ENCODE measurements around the gene SLX4.

SLX4 gene

DNA sequence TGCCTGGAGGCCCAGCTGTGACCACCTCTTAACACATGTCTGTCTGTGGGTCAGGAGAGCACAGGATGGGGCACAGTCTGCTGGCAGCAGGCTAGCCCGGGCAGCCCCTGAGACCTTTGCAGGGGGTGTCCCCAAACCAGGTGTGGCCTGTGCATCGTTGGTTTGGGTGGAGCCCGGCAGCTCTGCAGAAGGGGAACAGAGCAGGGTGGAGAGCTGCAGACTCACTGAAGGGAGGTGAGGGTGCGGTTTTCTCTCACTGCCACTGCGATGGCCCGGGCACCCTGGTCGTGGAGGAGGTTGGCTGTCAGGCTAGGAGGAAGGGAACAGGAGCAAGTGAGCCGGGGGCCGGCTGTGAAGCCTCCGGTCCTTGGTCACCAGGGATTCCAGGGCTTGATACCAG, 63.0 kb downstream of the SLX4 start:
- H3K27me3 ChIP-seq (ENCODE audit: insufficient read depth, low read length): peaks cover 17% of the 10 kb centered on the region; the same call in 1 of the 2 replicates
- H3K4me3 ChIP-seq (ENCODE audit: low read depth, low read length): no peak overlapping the region
- H2AFZ ChIP-seq (ENCODE audit: low read length, unreplicated experiment): no peak overlapping the region
- no peaks in the 10 kb centered on the region for H3K4me1 ChIP-seq (ENCODE audit: control insufficient read depth, insufficient read depth, low read length, unreplicated experiment)
- no peaks in the 10 kb centered on the region for H3K36me3 ChIP-seq (ENCODE audit: insufficient read depth, low read length)
- H3K27ac ChIP-seq (ENCODE audit: low read depth, low read length): no peak overlapping the region
- H3K79me2 ChIP-seq (ENCODE audit: control insufficient read depth, insufficient read depth, low read length, unreplicated experiment): no peaks in the 10 kb centered on the region

DNA sequence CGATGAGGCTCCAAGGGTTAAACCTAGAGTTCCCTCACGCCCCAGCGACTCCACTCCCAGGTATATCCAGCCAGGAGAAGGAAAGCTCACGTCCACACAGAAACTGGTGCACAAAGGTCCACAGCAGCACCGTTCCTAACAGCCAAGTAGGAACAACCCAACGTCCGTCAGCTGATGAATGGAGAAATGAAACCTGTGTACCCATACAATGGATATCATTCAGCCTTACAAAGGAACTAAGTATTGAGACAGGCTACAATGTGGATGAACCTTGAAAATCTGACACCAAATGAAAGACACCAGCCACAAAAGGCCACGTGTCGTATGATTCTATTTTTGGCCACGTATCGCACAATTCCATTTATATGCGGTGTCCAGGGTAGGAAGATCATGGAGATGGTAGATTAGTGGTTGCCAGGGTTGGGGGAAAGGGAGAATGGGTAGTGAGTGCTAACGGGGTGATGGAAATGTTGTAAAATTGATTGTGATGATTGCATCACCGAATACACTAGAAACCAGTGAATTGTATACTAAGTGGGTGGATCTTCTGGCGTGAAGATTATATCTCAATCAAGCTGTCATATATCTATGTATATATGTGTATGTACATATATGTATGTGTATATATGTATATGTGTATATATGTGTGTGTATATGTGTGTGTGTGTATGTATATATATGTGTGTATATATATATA, 64.3 kb downstream of the SLX4 start:
- no peaks in the 10 kb centered on the region for H3K36me3 ChIP-seq (ENCODE audit: insufficient read depth, low read length)
- H3K27ac ChIP-seq (ENCODE audit: low read depth, low read length): no peak overlapping the region
- H3K27me3 ChIP-seq (ENCODE audit: insufficient read depth, low read length): peaks cover 17% of the 10 kb centered on the region; the same call in 1 of the 2 replicates
- H3K4me1 ChIP-seq (ENCODE audit: control insufficient read depth, insufficient read depth, low read length, unreplicated experiment): peaks cover 8% of the 10 kb centered on the region
- no peak overlapping the region for H2AFZ ChIP-seq (ENCODE audit: low read length, unreplicated experiment)
- H3K4me3 ChIP-seq (ENCODE audit: low read depth, low read length): no peak overlapping the region
- H3K79me2 ChIP-seq (ENCODE audit: control insufficient read depth, insufficient read depth, low read length, unreplicated experiment): no peaks in the 10 kb centered on the region

DNA sequence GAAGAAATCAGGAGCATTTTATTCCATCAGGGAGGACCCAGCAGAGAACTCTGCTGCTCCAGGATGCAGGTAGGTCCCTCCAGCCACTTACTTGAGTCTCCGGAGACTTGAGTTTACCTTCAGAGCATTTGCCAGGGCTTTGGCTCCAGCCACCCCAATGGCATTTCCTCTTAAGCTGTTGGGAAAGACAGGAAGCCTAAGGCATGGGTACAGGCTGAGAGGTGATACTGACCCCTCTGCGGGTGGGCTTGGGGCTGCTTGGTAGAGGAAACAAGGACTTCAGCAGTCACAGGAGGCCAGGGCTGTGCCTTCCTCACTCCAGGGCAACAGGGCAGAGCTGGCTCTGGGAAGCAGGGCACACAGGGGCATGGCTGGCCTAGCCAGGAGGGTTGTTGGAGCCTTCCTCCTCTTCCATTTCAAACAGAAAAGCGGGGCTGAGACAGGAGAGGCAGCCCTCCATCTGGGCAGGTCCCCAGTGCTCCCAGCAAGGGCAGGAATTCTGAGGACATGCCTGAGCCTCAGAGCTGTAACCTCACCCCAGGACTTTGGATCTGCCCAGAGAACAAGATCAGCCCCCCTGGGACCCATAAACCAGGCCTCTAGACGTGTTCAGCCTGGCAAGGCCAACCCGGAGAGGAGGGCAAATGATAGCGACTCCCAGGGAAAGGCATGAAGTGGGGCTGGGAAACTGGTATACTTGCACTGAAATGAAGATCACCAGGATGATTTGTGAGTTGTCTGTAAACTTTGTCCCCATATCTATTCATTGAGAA, 68.6 kb downstream of the SLX4 start:
- Histone ChIP-seq H3K4me1 (ENCODE audit: control insufficient read depth, insufficient read depth, low read length, unreplicated experiment) (peaks cover 8% of the 10 kb centered on the region), H3K27me3 (ENCODE audit: insufficient read depth, low read length) (no peaks in the 10 kb centered on the region), H2AFZ (ENCODE audit: low read length, unreplicated experiment) (no peak overlapping the region), H3K27ac (ENCODE audit: low read depth, low read length) (no peak overlapping the region), H3K36me3 (ENCODE audit: insufficient read depth, low read length) (no peaks in the 10 kb centered on the region), H3K4me3 (ENCODE audit: low read depth, low read length) (no peak overlapping the region), H3K79me2 (ENCODE audit: control insufficient read depth, insufficient read depth, low read length, unreplicated experiment) (no peaks in the 10 kb centered on the region)

DNA sequence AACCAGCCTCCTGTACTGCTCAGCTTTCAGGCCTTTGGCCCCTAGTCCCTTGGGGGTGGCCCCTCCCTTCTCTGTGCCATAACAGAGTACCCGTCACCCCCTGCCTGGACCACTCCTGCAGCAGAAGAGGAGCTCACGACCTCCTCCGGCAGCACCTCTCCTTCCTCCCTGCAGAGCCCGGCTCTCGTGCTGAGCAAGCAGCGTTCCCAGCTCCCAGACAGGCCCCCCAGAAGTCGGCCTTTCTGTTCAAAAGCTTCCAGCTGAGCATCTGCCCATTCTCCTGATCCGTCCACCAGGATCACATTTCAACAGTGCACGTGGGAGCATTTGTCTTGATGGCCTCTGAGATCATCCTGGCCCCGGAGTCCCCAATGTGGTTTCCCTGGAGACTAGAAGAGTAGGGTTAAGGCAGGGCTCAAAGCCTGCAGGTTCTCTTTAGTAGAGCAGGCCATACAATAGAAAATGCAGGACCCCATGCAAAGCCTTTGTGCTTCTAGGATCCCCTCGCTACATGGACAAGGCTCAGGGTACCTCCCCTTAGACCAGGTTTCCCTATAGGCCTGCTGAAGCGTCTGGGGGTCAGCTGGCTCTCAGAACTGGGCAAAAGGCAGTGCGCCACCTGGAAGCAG, 69.8 kb downstream of the SLX4 start:
- no peak overlapping the region for H2AFZ ChIP-seq (ENCODE audit: low read length, unreplicated experiment)
- no peak overlapping the region for H3K27ac ChIP-seq (ENCODE audit: low read depth, low read length)
- H3K4me3 ChIP-seq (ENCODE audit: low read depth, low read length): no peak overlapping the region
- H3K79me2 ChIP-seq (ENCODE audit: control insufficient read depth, insufficient read depth, low read length, unreplicated experiment): no peaks in the 10 kb centered on the region
- H3K4me1 ChIP-seq (ENCODE audit: control insufficient read depth, insufficient read depth, low read length, unreplicated experiment): peaks cover 8% of the 10 kb centered on the region
- no peaks in the 10 kb centered on the region for H3K27me3 ChIP-seq (ENCODE audit: insufficient read depth, low read length)
- 0 out of 2 replicates have a peak, but pooled peaks cover 3% of the 10 kb centered on the region for H3K36me3 ChIP-seq (ENCODE audit: insufficient read depth, low read length)

DNA sequence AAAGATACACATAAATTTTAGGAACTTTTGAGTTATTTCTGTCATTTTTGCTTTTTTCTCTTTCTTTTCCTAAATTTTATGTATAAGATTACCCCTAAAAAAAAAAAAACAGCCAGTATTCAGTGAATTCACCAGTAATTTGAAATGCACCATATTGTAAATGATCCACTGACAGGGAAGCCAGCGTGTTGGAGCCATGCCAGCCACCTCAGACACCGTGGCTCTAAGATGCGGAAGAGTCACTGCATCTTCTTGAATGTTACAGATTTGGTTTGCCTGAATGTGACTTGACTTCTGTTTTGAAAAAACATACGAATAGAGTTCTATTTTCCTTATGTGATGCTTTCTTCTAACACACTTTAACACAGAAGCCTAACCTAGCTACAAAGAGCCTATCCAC, 73.2 kb downstream of the SLX4 start:
- Histone ChIP-seq H3K36me3 (ENCODE audit: insufficient read depth, low read length) (0 out of 2 replicates have a peak, but pooled peaks cover 7% of the 10 kb centered on the region), H3K79me2 (ENCODE audit: control insufficient read depth, insufficient read depth, low read length, unreplicated experiment) (no peaks in the 10 kb centered on the region), H3K4me3 (ENCODE audit: low read depth, low read length) (no peak overlapping the region), H3K27me3 (ENCODE audit: insufficient read depth, low read length) (no peaks in the 10 kb centered on the region), H2AFZ (ENCODE audit: low read length, unreplicated experiment) (no peak overlapping the region), H3K4me1 (ENCODE audit: control insufficient read depth, insufficient read depth, low read length, unreplicated experiment) (peaks cover 8% of the 10 kb centered on the region), H3K27ac (ENCODE audit: low read depth, low read length) (no peak overlapping the region)

DNA sequence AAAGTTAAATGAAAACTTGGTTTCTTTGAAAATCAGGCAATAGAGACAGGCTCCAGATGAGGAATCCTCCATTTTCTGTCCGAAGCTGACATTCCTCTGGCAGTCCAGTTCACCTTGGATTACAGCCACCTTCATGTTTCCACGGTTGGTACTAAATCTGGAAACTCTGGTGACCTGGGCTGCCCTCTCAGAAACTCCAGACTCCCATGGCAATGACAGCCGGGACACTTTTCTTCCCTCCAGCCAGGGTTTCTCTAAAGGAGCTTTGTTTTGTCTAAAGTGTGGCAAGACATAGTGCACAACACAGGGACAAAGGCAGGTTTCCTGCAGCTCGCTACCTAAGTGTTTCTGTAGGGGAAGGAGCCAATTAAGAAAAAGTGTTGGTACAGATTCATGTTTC, 74.6 kb downstream of the SLX4 start:
- Histone ChIP-seq H2AFZ (ENCODE audit: low read length, unreplicated experiment) (no peak overlapping the region), H3K4me1 (ENCODE audit: control insufficient read depth, insufficient read depth, low read length, unreplicated experiment) (no peaks in the 10 kb centered on the region), H3K27ac (ENCODE audit: low read depth, low read length) (no peak overlapping the region), H3K79me2 (ENCODE audit: control insufficient read depth, insufficient read depth, low read length, unreplicated experiment) (no peaks in the 10 kb centered on the region), H3K36me3 (ENCODE audit: insufficient read depth, low read length) (0 out of 2 replicates have a peak, but pooled peaks cover 11% of the 10 kb centered on the region), H3K27me3 (ENCODE audit: insufficient read depth, low read length) (no peaks in the 10 kb centered on the region), H3K4me3 (ENCODE audit: low read depth, low read length) (no peak overlapping the region)

DNA sequence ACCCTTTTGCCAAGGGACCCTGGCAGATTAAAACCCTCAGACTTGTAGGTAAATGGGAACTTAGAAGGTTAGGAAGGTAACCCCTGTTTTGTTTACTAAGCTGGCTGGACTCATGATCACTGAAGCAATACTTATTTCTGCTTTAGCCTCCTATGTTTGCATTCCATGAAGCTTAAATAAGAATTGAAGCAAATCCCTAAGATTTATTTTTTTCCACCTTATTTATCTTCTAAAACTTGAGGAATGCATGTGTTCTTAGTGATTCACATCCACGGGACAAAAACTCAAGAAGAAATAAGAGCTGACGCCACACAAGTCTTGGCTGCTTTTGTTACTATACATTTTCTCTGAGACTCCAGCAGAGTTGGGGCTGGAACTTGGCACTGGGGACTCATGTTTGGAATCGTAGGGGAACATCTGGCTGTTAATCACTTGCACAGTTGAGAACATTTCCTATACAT, 75.1 kb downstream of the SLX4 start:
- Histone ChIP-seq H3K36me3 (ENCODE audit: insufficient read depth, low read length) (0 out of 2 replicates have a peak, but pooled peaks cover 11% of the 10 kb centered on the region), H3K27ac (ENCODE audit: low read depth, low read length) (no peak overlapping the region), H2AFZ (ENCODE audit: low read length, unreplicated experiment) (no peak overlapping the region)

DNA sequence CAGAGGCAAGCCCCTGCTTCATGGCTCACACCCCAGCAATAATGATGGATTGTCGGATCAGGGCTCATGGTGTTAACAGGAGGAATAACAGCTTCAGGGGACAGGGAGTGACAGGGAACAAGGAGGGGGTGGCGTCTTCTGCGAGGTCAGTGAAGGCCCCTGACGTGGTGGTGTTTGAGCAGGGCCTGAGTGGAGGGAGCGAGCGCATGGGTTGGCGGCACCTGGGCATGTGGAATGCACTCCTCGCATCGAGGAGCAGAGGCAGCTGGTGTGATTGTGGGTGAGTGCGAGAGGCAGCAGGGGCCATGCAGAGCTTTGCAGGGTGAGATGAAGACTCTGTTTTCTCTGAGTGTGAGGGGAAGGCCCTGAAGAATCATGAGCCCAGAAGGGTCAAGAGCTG, 77.3 kb downstream of the SLX4 start:
- 0 out of 2 replicates have a peak, but pooled peaks cover 11% of the 10 kb centered on the region for H3K36me3 ChIP-seq (ENCODE audit: insufficient read depth, low read length)
- no peaks in the 10 kb centered on the region for H3K4me1 ChIP-seq (ENCODE audit: control insufficient read depth, insufficient read depth, low read length, unreplicated experiment)
- H3K27me3 ChIP-seq (ENCODE audit: insufficient read depth, low read length): no peaks in the 10 kb centered on the region
- H3K27ac ChIP-seq (ENCODE audit: low read depth, low read length): no peak overlapping the region
- H3K79me2 ChIP-seq (ENCODE audit: control insufficient read depth, insufficient read depth, low read length, unreplicated experiment): no peaks in the 10 kb centered on the region
- no peak overlapping the region for H3K4me3 ChIP-seq (ENCODE audit: low read depth, low read length)
- H2AFZ ChIP-seq (ENCODE audit: low read length, unreplicated experiment): no peak overlapping the region

More for the DNA sequence above, 75.1 kb downstream of the SLX4 start:
- no peaks in the 10 kb centered on the region for H3K27me3 ChIP-seq (ENCODE audit: insufficient read depth, low read length)
- no peak overlapping the region for H3K4me3 ChIP-seq (ENCODE audit: low read depth, low read length)
- H3K79me2 ChIP-seq (ENCODE audit: control insufficient read depth, insufficient read depth, low read length, unreplicated experiment): no peaks in the 10 kb centered on the region
- H3K4me1 ChIP-seq (ENCODE audit: control insufficient read depth, insufficient read depth, low read length, unreplicated experiment): no peaks in the 10 kb centered on the region

DNA sequence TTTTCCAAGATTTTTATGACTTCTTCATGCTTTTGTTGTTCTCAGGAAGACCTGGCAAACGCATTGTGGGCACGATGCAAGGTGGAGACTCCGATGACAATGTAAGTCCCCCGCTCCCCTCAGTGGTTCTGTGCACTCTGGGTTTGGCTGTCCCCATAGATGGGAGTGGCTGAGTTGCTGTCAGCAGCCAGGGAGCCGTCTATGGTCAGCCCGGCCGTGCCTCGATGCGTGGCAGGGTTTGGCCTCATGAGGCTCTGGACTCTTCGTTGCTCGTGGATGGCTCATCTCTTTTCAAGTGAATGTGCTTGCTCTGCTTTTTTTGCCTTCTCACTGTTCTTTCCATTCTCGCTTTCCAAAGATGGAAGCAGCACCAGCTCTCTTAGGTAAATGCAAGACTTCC, 78.7 kb downstream of the SLX4 start:
- Histone ChIP-seq H3K79me2 (ENCODE audit: control insufficient read depth, insufficient read depth, low read length, unreplicated experiment) (no peaks in the 10 kb centered on the region), H3K27me3 (ENCODE audit: insufficient read depth, low read length) (no peaks in the 10 kb centered on the region), H3K27ac (ENCODE audit: low read depth, low read length) (no peak overlapping the region), H3K4me1 (ENCODE audit: control insufficient read depth, insufficient read depth, low read length, unreplicated experiment) (no peaks in the 10 kb centered on the region), H2AFZ (ENCODE audit: low read length, unreplicated experiment) (no peak overlapping the region), H3K4me3 (ENCODE audit: low read depth, low read length) (no peak overlapping the region), H3K36me3 (ENCODE audit: insufficient read depth, low read length) (0 out of 2 replicates have a peak, but pooled peaks cover 11% of the 10 kb centered on the region)
